HFF-Myc (cell line): ENCODE data around the gene NGRN.
"Not testable (repeated sequence)": the region's sequence is repeated elsewhere in the genome, so short reads cannot be mapped to it uniquely, and the experiment has no call there.

Experiments
- DNase-seq: peaks from one replicate; pipeline ENCODE4 v3.0.0-alpha.2; 2011; ENCODE audit warnings: low read depth; ENCODE audit errors: extremely low read depth
- H3K4me3 ChIP-seq: replicated peaks from 2 replicates; pipeline ENCODE4 v1.5.1; 2011; ENCODE audit warnings: low read depth, mild to moderate bottlenecking, control low read depth, low read length
- TF ChIP-seq, protein P1 (sequence below): IDR thresholded peaks from 2 replicates; pipeline ENCODE4 v1.5.1; 2012; ENCODE audit warnings: mild to moderate bottlenecking, low read depth, low read length, control low read depth; ENCODE audit errors: missing control alignments

Gene NGRN

DNA sequence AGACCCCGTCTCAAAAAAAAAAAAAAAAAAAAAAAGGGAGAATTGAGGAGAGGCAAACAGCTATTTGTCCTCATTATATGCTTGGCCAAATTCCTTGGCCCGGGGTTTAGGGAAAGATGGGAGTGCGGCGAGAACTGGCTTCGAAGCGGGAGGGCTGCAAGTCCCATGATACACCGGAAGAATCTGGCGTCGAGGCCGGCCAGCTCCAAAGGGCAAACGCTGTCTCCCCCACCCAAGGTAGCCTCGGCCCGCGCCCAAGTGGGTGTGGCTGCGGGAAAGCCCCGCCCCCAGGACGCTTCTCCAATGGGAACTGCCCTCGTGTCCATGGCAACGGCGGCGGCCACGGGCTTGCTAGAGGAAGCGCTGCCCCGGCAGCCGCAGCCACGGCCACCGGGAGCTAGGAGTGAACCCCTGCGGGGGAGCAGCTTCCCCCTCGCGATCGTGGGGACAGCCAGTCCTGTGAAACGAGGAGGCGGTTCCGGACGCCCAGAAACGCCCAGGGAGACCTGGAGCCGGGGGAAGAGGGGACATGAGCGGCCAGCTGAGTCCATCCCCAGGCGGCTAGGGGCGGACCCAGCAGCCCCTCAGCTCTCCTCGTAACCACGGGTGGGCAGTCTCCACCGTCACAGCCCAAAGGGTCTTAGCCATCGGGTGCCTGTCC lies 16.1 kb upstream of the NGRN start, which contains the start of gene TTLL13:
Gene TTLL13 (plus strand): TSS at position 354 of the 661 bp plus-strand sequence. CDS start 1,075 bp downstream, outside the sequence.
- TF ChIP-seq, protein P1, sequence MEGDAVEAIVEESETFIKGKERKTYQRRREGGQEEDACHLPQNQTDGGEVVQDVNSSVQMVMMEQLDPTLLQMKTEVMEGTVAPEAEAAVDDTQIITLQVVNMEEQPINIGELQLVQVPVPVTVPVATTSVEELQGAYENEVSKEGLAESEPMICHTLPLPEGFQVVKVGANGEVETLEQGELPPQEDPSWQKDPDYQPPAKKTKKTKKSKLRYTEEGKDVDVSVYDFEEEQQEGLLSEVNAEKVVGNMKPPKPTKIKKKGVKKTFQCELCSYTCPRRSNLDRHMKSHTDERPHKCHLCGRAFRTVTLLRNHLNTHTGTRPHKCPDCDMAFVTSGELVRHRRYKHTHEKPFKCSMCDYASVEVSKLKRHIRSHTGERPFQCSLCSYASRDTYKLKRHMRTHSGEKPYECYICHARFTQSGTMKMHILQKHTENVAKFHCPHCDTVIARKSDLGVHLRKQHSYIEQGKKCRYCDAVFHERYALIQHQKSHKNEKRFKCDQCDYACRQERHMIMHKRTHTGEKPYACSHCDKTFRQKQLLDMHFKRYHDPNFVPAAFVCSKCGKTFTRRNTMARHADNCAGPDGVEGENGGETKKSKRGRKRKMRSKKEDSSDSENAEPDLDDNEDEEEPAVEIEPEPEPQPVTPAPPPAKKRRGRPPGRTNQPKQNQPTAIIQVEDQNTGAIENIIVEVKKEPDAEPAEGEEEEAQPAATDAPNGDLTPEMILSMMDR = no peak
- peak; percentile 50 for DNase-seq
- H3K4me3 ChIP-seq = peak within 1 kb of the TSS; percentile 58

DNA sequence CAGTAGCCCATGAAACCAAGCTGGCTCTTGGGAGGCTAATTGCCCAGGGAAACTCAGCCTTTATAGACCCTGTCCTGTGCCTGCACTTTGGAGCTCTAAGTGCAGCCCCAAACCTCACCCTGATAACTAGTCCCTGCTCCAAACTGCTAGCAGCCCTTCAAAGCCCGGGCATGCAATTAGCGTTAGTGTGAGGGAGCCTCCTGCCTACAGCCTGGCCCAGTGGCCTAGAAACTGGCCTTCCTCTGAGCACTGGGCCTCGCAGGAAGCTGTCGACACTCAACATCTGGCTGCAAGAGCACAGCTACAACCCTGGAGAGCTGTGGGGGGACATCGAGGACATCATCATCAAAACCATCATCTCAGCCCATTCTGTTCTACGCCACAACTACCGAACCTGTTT lies 7.7 kb upstream of the NGRN start:
- TF ChIP-seq, protein P1 = no peak
- H3K4me3 ChIP-seq = no peak overlapping the region
- no peak for DNase-seq

DNA sequence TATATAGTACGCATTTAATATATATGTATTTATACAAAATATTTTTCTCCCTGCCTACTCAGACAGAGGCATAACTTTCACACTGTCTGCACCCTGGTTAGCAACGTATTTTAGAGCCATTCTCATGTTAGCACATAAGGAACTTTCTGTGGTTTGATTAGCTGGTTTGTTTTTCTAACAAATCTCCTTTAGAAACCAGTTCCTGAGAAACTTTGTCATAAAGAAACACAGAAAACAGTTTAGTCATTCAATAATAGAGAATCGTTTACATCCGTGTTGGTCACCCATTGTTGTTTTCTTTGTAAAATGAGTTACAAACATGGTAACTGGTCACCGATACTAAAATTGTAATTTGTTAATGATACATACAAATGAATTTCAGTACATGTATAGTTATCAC lies 5.9 kb upstream of the NGRN start:
- no peak overlapping the region for H3K4me3 ChIP-seq
- DNase-seq = no peak
- TF ChIP-seq, protein P1 = no peak

DNA sequence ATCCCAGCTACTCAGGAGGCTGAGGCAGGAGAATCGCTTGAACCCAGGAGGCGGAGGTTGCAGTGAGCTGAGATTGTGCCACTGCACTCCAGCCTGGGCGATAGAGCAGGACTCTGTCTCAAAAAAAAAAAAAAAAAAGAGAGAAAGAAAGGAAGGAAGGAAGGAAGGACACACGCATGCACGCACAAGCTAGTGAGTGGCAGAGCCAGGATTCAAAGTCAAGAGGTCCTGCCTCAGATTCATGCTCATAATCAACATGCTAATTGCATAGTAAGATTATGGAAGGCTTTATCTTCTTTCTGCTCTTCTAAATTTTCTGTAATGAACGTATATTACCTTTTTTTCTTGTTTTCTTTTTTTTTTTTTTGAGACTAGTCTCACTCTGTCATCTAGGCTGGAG lies 4.7 kb upstream of the NGRN start:
- not testable (repeated sequence) for H3K4me3 ChIP-seq, DNase-seq

DNA sequence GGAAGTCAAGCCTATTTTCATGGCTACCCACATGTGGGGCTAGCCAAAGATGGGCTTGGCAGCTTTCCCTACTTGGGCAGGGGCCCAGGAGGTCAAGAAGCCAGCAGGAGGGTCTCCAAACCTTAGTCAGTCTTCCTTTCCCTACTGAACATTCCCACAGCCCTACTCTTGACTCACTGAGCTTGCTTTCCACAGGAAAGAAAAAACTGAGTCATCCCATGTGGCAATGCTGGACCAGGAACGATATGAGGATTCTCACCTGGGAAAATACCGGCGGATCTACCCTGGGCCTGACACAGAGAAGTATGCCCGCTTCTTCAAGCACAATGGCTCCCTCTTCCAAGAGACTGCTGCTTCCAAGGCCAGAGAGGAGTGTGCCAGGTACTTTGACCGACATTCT lies 3.7 kb upstream of the NGRN start:
- TF ChIP-seq, protein P1 = no peak
- DNase-seq = no peak
- H3K4me3 ChIP-seq = no peak overlapping the region

DNA sequence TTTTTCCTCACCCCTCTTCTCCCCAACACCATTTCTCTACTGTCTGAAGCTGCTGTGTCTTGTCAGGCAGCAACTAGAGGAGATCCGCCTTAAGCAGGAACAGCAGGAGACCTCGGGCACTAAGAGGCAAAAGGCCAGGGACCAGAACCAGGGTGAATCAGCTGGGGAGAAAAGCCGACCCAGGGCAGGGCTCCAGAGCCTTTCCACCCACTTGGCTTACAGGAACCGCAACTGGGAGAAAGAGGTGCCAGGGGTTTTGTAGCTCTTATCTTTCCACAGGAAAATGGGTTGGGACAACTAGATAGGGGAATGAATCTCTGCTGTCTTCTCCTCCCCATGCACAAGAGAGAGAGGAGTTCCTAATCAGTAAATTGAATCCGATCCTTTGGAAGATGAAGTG lies 3.0 kb upstream of the NGRN start:
- TF ChIP-seq, protein P1 = no peak

DNA sequence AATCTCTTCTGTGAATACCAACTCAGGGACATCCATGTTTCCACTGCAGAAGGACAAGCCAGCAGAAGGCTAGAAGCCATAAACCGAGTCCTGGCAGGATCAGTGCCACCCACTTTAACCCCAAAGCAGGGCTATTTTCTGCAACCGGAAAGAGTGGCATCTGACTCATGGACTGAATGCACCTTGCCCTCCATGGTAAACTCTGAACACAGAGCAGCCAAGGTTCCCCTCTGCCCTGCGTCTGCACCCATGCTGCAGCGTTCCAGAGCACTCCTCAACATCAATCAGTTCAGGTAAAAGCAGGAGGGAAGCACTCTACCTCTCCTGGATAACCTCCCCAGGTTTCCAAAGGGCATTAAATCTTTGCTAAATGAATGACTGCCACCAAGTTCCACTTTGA lies 801 bp upstream of the NGRN start:
- DNase-seq = no peak
- H3K4me3 ChIP-seq = peak overlapping the region; percentile 83
- TF ChIP-seq, protein P1 = no peak

More for the DNA sequence above, 3.0 kb upstream of the NGRN start:
- H3K4me3 ChIP-seq = no peak overlapping the region
- DNase-seq = no peak
